GM12801 (cell line): ENCODE data around the gene NCKAP5.

ENCODE experiments used
- CTCF ChIP-seq: IDR thresholded peaks from one replicate; pipeline ENCODE4 v1.5.1; 2011; ENCODE audit warnings: control low read depth; ENCODE audit not compliant: insufficient read length; ENCODE audit errors: extremely low read depth

Gene NCKAP5

GRCh38 chr2:132701810-132702209 is 866.5 kb downstream of the NCKAP5 start:
- no peak for TF ChIP-seq CTCF

- TF ChIP-seq CTCF = no peak
Observed at GRCh38 chr2:132697556-132698205, 870.6 kb downstream of the NCKAP5 start.

- no peak for TF ChIP-seq CTCF
Observed at GRCh38 chr2:132692816-132693215, 875.4 kb downstream of the NCKAP5 start.

- TF ChIP-seq CTCF = no peak
Observed at GRCh38 chr2:132691556-132691955, 876.7 kb downstream of the NCKAP5 start.

GRCh38 chr2:132690664-132691303 is 877.5 kb downstream of the NCKAP5 start:
- no peak for TF ChIP-seq CTCF

GRCh38 chr2:132681766-132682165 is 886.5 kb downstream of the NCKAP5 start:
- no peak for TF ChIP-seq CTCF

- TF ChIP-seq CTCF = no peak
Observed at GRCh38 chr2:132680544-132680943, 887.7 kb downstream of the NCKAP5 start.
